Activated CD8-positive, alpha-beta memory T cell treated with anti-CD3 and anti-CD28 coated beads for 4 hours (primary cell): ENCODE results near the gene DXO.
"Not testable (repeated sequence)": the region's sequence is repeated elsewhere in the genome, so short reads cannot be mapped to it uniquely, and the experiment has no call there.

ENCODE experiments used
- DNase-seq, 2 donors: peaks; one replicate each; pipeline ENCODE4 v3.0.0-alpha.2; 2020; ENCODE audit warnings: low read depth in 2 of 2

DXO gene

GRCh38 chr6:31980195-31980876 is 8.4 kb upstream of the DXO start:
- not testable (repeated sequence) for DNase-seq

DNA sequence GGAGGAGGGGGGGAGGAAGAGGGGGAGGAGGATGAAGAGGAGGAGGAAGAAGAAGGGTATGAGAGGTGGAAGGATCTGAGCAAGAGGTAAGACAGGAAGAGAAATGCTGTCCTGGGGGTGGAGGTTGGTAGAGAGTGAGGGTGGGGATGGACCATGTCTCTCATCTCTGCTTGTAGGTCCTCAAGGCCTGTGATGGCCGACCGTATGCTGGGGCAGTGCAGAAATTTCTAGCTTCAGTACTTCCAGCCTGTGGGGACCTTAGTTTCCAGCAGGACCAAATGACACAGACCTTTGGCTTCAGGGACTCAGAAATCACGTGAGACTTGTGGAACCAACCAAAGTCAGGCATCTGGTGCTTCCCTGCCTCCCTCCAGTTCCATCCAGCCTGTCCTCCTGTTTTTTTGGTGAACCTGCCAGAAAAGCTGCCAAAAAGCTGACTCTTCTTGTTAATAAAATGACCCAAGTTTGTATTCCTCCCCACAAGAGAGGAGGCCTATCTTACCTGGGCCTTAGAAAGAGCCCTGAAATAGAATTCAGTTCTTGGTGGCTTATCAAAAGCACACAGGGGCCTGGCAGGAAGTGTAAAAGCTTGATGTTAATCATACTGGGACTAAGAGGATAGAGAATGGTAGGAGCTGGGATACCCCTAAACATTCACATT is 7.4 kb upstream of the DXO start:
- DNase-seq: no peak

DNA sequence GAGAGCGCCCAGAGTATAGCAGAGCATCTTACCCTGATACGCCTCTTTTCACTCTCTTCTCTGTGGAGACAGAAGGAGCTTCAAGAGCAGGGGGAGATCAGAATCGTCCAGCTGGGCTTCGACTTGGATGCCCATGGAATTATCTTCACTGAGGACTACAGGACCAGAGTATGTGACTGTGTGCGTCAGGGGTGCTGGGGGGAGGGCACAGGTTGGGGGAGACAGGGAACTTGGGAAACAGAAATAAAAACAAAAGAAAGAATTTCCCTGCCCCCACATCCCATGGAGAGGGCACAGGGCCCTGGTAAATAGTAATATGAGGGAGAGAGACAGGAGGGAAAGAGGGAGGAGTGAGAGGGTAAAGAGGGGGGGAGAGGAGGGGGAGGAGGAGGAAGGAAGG is 6.9 kb upstream of the DXO start:
- DNase-seq: no peak

GRCh38 chr6:31977816-31978431 is 6.0 kb upstream of the DXO start:
- no peak for DNase-seq

- not testable (repeated sequence) for DNase-seq
Observed at GRCh38 chr6:31976065-31976464, 4.1 kb upstream of the DXO start.

- DNase-seq: no peak
Observed at GRCh38 chr6:31972709-31973350, 892 bp upstream of the DXO start.

GRCh38 chr6:31971279-31971992 is 502 bp downstream of the DXO start:
- no peak for DNase-seq

DNA sequence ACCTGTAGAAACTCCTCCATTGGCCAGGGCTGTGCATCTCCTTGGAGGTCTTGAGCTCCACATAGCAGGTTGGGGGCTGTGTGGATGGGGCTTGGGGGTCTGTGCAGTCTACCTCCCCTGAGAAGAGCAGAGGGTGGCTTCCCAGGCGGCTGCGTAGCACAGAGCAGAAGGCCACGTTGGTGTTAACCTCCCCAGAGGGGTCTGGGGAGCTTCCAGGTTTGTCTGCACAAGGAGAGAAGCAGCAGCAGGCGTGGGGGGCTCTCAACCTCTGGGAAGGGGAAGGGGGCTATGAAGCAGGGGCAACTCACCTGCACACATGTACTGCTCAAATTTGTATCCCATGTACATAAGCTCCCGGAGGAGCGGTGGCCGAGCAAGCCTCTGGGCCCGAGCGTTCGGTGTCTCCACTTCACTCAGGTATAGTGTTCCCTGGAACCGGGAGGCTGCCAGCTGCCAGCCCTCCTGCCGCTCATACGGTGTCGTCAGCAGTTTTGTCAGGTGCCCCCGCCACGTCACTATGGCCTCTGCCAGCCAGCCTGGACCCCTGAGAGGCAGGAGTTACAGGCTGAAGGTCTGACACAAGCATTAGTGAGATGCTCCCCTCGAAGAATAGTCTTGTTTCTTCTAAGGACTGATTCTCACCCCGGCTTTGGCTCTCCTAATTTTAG is 1.2 kb downstream of the DXO start:
- DNase-seq: no peak

GRCh38 chr6:31969712-31970603 is 2.0 kb downstream of the DXO start:
- DNase-seq: no peak

DNA sequence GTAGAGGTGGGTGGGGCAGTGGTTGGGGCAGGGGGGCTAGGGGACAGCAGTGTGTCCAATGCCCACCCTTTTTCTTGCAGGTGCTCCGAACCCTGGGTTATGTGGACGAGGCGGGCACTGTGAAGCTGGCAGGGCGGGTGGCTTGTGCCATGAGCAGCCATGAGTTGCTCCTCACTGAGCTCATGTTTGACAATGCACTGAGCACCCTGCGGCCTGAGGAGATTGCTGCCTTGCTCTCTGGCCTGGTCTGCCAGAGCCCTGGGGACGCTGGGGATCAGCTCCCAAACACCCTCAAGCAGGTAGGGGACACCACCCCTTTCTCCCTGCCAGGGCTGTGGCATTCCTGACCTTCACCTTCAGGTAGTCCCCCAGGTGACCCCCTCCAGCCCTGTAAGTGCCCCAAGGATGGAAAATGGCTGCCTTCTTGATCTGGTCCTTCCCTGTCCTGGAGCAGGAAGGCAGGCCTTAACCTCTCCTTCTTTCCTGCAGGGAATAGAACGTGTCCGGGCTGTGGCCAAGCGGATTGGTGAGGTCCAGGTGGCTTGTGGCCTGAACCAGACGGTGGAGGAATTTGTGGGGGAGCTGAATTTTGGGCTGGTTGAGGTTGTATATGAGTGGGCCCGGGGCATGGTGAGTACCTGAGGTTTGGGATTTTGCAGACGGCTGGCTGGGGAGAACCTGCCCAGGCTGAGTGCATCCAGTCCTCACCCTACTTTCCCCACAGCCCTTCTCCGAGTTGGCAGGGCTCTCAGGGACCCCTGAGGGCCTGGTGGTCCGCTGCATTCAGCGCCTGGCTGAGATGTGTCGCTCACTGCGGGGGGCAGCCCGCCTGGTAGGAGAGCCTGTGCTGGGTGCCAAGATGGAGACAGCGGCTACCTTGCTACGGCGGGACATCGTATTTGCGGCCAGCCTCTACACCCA is 2.9 kb downstream of the DXO start:
- no peak for DNase-seq

GRCh38 chr6:31968326-31968725 is 3.6 kb downstream of the DXO start:
- DNase-seq: no peak

DNA sequence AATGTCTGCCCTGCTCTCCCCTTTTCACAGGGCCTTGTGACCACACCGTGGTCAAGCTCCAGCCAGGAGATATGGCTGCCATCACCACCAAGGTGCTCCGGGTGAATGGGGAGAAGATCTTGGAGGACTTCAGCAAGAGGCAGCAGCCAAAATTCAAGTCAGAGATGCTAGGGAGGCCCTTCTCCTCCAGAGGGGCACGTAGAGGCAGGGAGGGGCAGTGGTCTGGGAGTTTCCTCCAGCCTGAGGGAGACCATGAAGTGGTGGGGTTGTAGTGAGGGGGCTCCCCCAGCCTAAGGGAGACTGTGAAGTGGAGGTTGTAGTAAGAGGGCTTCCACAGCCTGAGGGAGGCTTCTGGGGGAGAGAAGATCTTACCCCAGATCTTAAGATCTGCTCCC is 4.0 kb downstream of the DXO start:
- DNase-seq: no peak

DNA sequence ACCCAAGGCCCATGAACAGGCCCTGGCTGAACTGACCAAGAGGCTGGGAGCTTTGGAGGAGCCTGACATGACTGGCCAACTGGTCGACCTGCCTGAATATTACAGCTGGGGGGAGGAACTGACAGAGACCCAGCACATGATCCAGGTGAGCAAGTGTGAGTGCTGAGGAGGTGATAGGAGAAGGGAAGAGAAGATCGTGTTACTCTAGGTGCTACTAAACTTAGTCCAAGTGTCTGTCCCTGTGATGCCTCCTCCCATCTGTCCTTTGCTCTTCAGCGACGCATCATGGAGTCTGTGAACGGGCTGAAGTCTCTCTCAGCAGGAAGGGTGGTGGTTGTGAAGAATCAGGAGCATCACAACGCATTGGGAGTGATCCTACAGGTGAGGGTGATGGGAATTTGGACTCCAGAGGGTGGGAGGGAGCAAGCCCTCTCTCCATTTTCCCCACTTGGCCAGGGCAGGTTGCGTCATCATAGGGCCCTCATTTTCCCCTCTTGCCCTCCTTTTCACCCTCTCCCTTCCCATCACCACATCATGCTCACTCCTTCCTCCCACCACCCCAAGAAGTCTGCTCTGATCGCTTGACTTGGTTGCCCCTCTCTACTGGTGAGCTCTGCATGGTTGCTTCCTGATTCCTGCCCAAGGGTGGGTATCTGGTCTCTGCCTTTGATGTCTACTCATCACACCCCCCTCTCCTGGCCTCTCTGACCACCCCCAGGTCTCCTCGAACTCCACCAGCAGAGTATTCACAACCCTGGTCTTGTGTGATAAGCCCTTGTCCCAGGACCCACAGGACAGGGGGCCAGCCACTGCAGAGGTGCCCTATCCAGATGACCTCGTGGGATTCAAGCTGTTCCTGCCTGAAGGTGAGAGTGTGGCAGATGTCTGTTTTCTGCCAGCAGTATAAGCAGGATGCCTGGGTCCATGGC is 4.7 kb downstream of the DXO start:
- no peak for DNase-seq

- no peak for DNase-seq
Observed at GRCh38 chr6:31966506-31966905, 5.4 kb downstream of the DXO start.

GRCh38 chr6:31965700-31966099 is 6.2 kb downstream of the DXO start:
- DNase-seq: no peak

DNA sequence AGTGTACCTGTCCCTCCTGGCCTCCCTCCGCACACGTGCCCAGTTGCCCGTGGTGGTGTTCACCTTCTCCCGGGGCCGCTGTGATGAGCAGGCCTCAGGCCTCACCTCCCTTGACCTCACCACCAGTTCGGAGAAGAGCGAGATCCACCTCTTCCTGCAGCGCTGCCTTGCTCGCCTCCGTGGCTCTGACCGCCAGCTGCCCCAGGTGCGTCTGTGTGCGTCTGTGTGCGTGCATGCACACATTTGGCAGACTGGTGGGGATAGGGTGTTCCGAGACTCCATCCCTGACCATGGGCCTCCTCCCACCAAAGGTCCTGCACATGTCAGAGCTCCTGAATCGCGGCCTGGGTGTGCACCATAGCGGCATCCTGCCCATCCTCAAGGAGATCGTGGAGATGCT is 8.0 kb downstream of the DXO start:
- DNase-seq: no peak

DNA sequence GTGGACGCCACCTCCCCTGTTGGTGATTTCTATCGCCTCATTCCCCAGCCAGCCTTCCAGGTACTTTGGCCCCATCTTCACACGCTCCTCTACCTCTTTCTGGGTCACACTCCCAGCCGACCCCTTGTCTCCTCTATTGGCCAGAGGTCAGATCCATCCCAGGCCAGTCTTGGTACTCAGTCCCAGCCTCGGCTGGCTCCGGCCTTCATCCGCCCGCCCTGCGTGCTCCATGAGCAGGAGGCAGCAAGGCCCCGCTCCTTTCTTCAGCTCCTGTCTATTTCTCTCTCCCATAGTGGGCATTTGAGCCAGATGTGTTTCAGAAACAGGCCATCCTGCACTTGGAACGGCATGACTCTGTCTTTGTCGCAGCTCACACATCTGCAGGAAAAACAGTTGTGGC is 10.3 kb downstream of the DXO start:
- DNase-seq: no peak
